ENCODE measurements around the gene BIRC6. TPM values are rescaled to one million over a fixed set of nuclear protein-coding genes. Genes with fewer than 3 reads are reported as not detected.

BIRC6 gene
- total RNA-seq, 1 donor from 2014 or later = 113 TPM

Other genes with a start within 250 kb of the BIRC6 start
- 14.7 and 16.4 TPM in 2 replicates for gene SLC30A6, start 191.2 kb upstream of the BIRC6 start, total RNA-seq
- gene NLRC4, start 92.1 kb upstream of the BIRC6 start, total RNA-seq = not detected in 2 replicates
- 16.0 and 17.3 TPM in 2 replicates for gene YIPF4, start 79.1 kb upstream of the BIRC6 start, total RNA-seq

All from glomerular endothelial cell (primary cell).